SK-N-SH treated with all-trans-retinoic acid at 6 μM for 48 hours (cell line): ENCODE results near the gene CLPTM1L.

Experiments
- ATAC-seq: fragments of 200-7000 bp; cut with Tn5 transposase; 3 replicates; pipeline ENCODE4 v1.9.1; 2020; ENCODE audit warnings: mild to moderate bottlenecking, moderate library complexity
- ARNTL ChIP-seq: fragments of 450-650 bp; formaldehyde crosslinking; IDR thresholded peaks from 2 replicates; pipeline ENCODE4 v1.5.0; 2020; ENCODE audit warnings: low read depth, mild to moderate bottlenecking, moderate library complexity, borderline replicate concordance
- CSDC2 ChIP-seq: fragments of 250-450 bp; sonication (Bioruptor Pico); IDR thresholded peaks from 2 replicates; pipeline ENCODE4 v1.5.0; 2020; ENCODE audit warnings: mild to moderate bottlenecking, moderate library complexity
- CSRNP3 ChIP-seq: fragments of 250-450 bp; sonication (Bioruptor Pico); IDR thresholded peaks from 2 replicates; pipeline ENCODE4 v1.5.1; 2021; ENCODE audit warnings: mild to moderate bottlenecking, moderate library complexity
- ESRRG ChIP-seq: fragments of 250-450 bp; sonication (Bioruptor Pico); IDR thresholded peaks from 2 replicates; pipeline ENCODE4 v1.6.1; 2021; ENCODE audit warnings: mild to moderate bottlenecking
- GLIS3 ChIP-seq: fragments of 250-450 bp; sonication (Bioruptor Pico); IDR thresholded peaks from 2 replicates; pipeline ENCODE4 v1.5.0; 2020; ENCODE audit warnings: mild to moderate bottlenecking, moderate library complexity
- ISL1 ChIP-seq: fragments of 250-450 bp; sonication (Bioruptor Pico); IDR thresholded peaks from 2 replicates; pipeline ENCODE4 v2.1.2; 2022; ENCODE audit warnings: mild to moderate bottlenecking, moderate library complexity
- OSR1 ChIP-seq: fragments of 250-450 bp; sonication (Bioruptor Pico); IDR thresholded peaks from 2 replicates; pipeline ENCODE4 v1.8.0; 2022; ENCODE audit warnings: moderate library complexity, mild to moderate bottlenecking, inconsistent platforms
- PPARA ChIP-seq: fragments of 250-450 bp; sonication (Bioruptor Pico); IDR thresholded peaks from 2 replicates; pipeline ENCODE4 v1.5.0; 2020; ENCODE audit warnings: mild to moderate bottlenecking, borderline replicate concordance
- RARB ChIP-seq: fragments of 250-450 bp; sonication (Bioruptor Pico); IDR thresholded peaks from 2 replicates; pipeline ENCODE4 v1.8.0; 2021; ENCODE audit warnings: mild to moderate bottlenecking, moderate library complexity
- SNAI2 ChIP-seq: fragments of 250-450 bp; sonication (Bioruptor Pico); IDR thresholded peaks from 2 replicates; pipeline ENCODE4 v1.5.0; 2020; ENCODE audit warnings: mild to moderate bottlenecking, moderate library complexity
- TCF4 ChIP-seq: fragments of 250-450 bp; sonication (Bioruptor Pico); IDR thresholded peaks from 2 replicates; pipeline ENCODE4 v1.8.0; 2021; ENCODE audit warnings: mild to moderate bottlenecking, moderate library complexity, borderline replicate concordance
- TOX ChIP-seq: fragments of 250-450 bp; sonication (Bioruptor Pico); IDR thresholded peaks from 2 replicates; pipeline ENCODE4 v1.8.0; 2021; ENCODE audit warnings: mild to moderate bottlenecking, moderate library complexity, borderline replicate concordance
- ZC3H10 ChIP-seq: fragments of 250-450 bp; sonication (Bioruptor Pico); IDR thresholded peaks from 2 replicates; pipeline ENCODE4 v1.5.1; 2021; ENCODE audit warnings: mild to moderate bottlenecking, moderate library complexity
- ZFP3 ChIP-seq: fragments of 250-450 bp; sonication (Bioruptor Pico); IDR thresholded peaks from 2 replicates; pipeline ENCODE4 v1.5.0; 2020; ENCODE audit warnings: mild to moderate bottlenecking, moderate library complexity
- ZFP30 ChIP-seq: fragments of 450-650 bp; formaldehyde crosslinking; IDR thresholded peaks from 2 replicates; pipeline ENCODE4 v1.5.0; 2022; ENCODE audit warnings: mild to moderate bottlenecking, moderate library complexity
- ZNF565 ChIP-seq: fragments of 450-650 bp; formaldehyde crosslinking; conservative IDR thresholded peaks from 2 replicates; pipeline ENCODE4 v1.5.0; 2020; ENCODE audit warnings: low read depth, mild to moderate bottlenecking, moderate library complexity
- ZNF70 ChIP-seq: fragments of 450-650 bp; formaldehyde crosslinking; IDR thresholded peaks from 2 replicates; pipeline ENCODE4 v1.5.0; 2020; ENCODE audit warnings: mild to moderate bottlenecking, moderate library complexity
- ZNF8 ChIP-seq: fragments of 450-650 bp; formaldehyde crosslinking; IDR thresholded peaks from 2 replicates; pipeline ENCODE4 v1.5.0; 2020; ENCODE audit warnings: mild to moderate bottlenecking, moderate library complexity
- TF ChIP-seq, protein P1 (sequence below): fragments of 250-450 bp; sonication (Bioruptor Pico); IDR thresholded peaks from 2 replicates; pipeline ENCODE4 v1.8.0; 2020; ENCODE audit warnings: mild to moderate bottlenecking, moderate library complexity, borderline replicate concordance
- TF ChIP-seq, protein P2 (sequence below): fragments of 250-450 bp; sonication (Bioruptor Pico); IDR thresholded peaks from 2 replicates; pipeline ENCODE4 v1.8.0; 2021; ENCODE audit warnings: low read depth, mild to moderate bottlenecking, moderate library complexity, borderline replicate concordance
- TF ChIP-seq, protein P3 (sequence below): fragments of 250-450 bp; sonication (Bioruptor Pico); IDR thresholded peaks from 2 replicates; pipeline ENCODE4 v1.5.0; 2020; ENCODE audit warnings: mild to moderate bottlenecking, moderate library complexity

Gene CLPTM1L

DNA sequence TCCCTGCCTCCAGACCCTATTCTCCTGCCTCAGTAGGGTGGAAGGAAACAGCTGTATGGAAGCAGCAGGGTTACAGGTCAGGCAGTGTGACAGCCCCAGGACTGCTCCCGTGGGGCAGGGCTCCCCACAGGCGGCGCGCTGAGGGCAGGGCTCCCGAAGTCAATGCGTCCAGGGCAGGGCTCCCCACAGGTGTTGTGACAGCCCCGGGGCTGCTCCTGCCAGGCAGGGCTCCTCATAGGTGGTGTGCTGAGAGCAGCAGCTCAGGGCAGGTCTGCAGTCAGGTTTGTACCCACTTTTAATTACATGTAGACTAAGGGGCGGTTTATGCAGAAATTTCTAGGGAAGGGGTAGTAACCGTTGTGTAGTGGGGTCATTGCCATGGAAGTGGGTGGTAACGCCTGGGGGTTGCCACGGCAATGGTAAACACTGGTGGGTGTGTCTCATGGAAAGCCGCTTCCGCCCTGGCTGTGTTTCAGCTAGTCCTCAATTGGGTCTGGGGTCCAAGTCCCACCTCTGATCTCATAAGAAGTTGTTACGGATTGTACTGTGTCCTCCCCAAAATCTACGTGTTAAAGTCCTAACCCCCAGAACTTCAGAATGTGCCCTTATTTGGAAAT lies 33.4 kb downstream of the CLPTM1L start (continued):
- TF ChIP-seq TCF4 (no peak), GLIS3 (CRISPR knock-in tag) (no peak), ESRRG (CRISPR knock-in tag) (no peak), ZNF565 (CRISPR knock-in tag) (no peak), ZFP3 (CRISPR knock-in tag) (no peak)
- TF ChIP-seq, protein P1, sequence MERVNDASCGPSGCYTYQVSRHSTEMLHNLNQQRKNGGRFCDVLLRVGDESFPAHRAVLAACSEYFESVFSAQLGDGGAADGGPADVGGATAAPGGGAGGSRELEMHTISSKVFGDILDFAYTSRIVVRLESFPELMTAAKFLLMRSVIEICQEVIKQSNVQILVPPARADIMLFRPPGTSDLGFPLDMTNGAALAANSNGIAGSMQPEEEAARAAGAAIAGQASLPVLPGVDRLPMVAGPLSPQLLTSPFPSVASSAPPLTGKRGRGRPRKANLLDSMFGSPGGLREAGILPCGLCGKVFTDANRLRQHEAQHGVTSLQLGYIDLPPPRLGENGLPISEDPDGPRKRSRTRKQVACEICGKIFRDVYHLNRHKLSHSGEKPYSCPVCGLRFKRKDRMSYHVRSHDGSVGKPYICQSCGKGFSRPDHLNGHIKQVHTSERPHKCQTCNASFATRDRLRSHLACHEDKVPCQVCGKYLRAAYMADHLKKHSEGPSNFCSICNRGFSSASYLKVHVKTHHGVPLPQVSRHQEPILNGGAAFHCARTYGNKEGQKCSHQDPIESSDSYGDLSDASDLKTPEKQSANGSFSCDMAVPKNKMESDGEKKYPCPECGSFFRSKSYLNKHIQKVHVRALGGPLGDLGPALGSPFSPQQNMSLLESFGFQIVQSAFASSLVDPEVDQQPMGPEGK (CRISPR knock-in tag) = no peak

DNA sequence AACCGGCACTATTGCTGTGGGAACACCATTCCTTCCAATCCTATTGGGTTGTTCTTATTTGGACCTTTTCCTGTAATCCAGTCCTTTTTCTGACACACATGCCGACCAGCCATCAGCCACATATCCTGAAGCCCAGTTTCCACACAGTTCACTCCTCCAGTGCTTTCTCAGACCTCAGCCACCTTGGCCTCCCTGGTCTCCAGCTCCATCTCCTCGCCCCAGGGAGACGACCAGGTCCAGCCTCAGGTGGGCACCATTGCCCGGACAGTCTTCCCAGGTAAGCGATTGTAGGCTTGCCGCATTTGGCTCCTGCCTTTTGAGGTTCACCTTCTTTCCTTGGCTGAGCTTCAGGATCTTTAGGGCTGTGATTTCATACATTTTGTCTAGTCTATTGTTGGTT lies 34.8 kb downstream of the CLPTM1L start:
- ATAC-seq = no peak
- no peak for TF ChIP-seq CSRNP3 (CRISPR knock-in tag)
- no peak for TF ChIP-seq ZNF8 (CRISPR knock-in tag)
- TF ChIP-seq OSR1 (CRISPR knock-in tag) = no peak
- TF ChIP-seq ISL1 (CRISPR knock-in tag) = no peak
- no peak for TF ChIP-seq ZFP30 (CRISPR knock-in tag)
- no peak for TF ChIP-seq PPARA (CRISPR knock-in tag)
- TF ChIP-seq, protein P2, sequence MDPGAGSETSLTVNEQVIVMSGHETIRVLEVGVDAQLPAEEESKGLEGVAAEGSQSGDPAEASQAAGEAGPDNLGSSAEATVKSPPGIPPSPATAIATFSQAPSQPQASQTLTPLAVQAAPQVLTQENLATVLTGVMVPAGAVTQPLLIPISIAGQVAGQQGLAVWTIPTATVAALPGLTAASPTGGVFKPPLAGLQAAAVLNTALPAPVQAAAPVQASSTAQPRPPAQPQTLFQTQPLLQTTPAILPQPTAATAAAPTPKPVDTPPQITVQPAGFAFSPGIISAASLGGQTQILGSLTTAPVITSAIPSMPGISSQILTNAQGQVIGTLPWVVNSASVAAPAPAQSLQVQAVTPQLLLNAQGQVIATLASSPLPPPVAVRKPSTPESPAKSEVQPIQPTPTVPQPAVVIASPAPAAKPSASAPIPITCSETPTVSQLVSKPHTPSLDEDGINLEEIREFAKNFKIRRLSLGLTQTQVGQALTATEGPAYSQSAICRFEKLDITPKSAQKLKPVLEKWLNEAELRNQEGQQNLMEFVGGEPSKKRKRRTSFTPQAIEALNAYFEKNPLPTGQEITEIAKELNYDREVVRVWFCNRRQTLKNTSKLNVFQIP = no peak
- TF ChIP-seq, protein P1 (CRISPR knock-in tag) = no peak
- TF ChIP-seq ZC3H10 (CRISPR knock-in tag) = no peak
- no peak for TF ChIP-seq ZNF70 (CRISPR knock-in tag)
- TF ChIP-seq, protein P3, sequence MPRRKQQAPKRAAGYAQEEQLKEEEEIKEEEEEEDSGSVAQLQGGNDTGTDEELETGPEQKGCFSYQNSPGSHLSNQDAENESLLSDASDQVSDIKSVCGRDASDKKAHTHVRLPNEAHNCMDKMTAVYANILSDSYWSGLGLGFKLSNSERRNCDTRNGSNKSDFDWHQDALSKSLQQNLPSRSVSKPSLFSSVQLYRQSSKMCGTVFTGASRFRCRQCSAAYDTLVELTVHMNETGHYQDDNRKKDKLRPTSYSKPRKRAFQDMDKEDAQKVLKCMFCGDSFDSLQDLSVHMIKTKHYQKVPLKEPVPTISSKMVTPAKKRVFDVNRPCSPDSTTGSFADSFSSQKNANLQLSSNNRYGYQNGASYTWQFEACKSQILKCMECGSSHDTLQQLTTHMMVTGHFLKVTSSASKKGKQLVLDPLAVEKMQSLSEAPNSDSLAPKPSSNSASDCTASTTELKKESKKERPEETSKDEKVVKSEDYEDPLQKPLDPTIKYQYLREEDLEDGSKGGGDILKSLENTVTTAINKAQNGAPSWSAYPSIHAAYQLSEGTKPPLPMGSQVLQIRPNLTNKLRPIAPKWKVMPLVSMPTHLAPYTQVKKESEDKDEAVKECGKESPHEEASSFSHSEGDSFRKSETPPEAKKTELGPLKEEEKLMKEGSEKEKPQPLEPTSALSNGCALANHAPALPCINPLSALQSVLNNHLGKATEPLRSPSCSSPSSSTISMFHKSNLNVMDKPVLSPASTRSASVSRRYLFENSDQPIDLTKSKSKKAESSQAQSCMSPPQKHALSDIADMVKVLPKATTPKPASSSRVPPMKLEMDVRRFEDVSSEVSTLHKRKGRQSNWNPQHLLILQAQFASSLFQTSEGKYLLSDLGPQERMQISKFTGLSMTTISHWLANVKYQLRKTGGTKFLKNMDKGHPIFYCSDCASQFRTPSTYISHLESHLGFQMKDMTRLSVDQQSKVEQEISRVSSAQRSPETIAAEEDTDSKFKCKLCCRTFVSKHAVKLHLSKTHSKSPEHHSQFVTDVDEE (CRISPR knock-in tag) = no peak
- no peak for TF ChIP-seq SNAI2 (CRISPR knock-in tag)
- no peak for TF ChIP-seq TOX
- no peak for TF ChIP-seq GLIS3 (CRISPR knock-in tag)
- TF ChIP-seq ESRRG (CRISPR knock-in tag) = no peak
- TF ChIP-seq RARB (CRISPR knock-in tag) = no peak

GRCh38 chr5:1304033-1304432 lies 40.9 kb downstream of the CLPTM1L start:
- ATAC-seq = no peak
- TF ChIP-seq ZC3H10 (CRISPR knock-in tag) (no peak), GLIS3 (CRISPR knock-in tag) (no peak), OSR1 (CRISPR knock-in tag) (no peak), ZNF8 (CRISPR knock-in tag) (no peak), CSDC2 (no peak), SNAI2 (CRISPR knock-in tag) (no peak), TCF4 (no peak), ISL1 (CRISPR knock-in tag) (no peak), ESRRG (CRISPR knock-in tag) (no peak), PPARA (CRISPR knock-in tag) (no peak), ARNTL (CRISPR knock-in tag) (no peak), ZNF565 (CRISPR knock-in tag) (no peak)
- TF ChIP-seq, protein P1 (CRISPR knock-in tag) = no peak
- TF ChIP-seq, protein P3 (CRISPR knock-in tag) = no peak
